HG03064 (cell line): ENCODE results near the gene PCSK6.

Source experiments
- ATAC-seq: cut with Tn5 transposase; IDR thresholded peaks from one replicate; pipeline ENCODE4 v1.9.1; 2021; ENCODE audit warnings: low read depth; ENCODE audit not compliant: unreplicated experiment

Gene PCSK6

GRCh38 chr15:101523560-101523940, 34.0 kb upstream of the PCSK6 start:
- ATAC-seq: no peak

- ATAC-seq: no peak
Measured at GRCh38 chr15:101522621-101523559, 33.4 kb upstream of the PCSK6 start.

GRCh38 chr15:101522091-101522490, 32.6 kb upstream of the PCSK6 start:
- no peak for ATAC-seq

GRCh38 chr15:101521591-101521990, 32.1 kb upstream of the PCSK6 start:
- ATAC-seq: no peak

DNA sequence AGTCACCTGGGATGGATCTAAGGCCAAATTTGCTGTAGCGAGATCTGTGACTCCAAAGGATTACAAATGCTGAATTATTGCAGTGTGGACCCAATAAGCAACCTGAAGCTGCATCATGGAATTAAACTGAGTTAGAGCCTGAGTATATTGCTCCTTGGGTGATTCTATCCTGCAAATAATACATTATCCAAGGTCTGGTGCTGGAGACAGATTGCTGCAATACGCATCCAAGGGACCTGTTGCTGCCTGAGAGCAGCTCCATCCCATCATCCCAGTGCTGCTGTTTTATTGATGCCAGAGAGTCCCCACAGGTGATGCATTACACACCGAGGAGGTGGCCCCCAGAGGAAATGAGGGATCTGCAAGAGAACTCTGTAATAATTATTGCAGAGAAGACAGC, 31.6 kb upstream of the PCSK6 start:
- ATAC-seq: no peak

- ATAC-seq: no peak
Measured at GRCh38 chr15:101520395-101520794, 30.9 kb upstream of the PCSK6 start.

- no peak for ATAC-seq
Measured at GRCh38 chr15:101517504-101517903, 28.0 kb upstream of the PCSK6 start.

- no peak for ATAC-seq
Measured at GRCh38 chr15:101514318-101514717, 24.8 kb upstream of the PCSK6 start.

DNA sequence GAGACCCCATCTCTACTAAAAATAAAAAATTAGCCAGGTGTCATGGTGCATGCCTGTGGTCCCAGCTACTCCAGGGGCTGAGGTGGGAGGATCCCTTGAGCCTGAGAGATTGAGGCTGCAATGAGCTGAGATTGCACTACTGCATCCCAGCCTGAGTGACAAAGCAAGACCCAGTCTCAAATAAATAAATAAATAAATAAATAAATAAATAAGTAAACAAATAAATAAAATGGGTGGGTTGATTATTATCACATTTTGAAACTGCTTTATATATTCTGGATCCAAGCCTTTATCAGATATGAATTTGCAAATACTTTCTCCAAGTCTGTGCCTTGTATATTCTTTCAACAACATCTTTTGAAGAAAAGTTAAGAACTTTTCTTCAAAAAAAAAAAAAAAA, 22.2 kb upstream of the PCSK6 start:
- ATAC-seq: no peak

- ATAC-seq: no peak
Measured at GRCh38 chr15:101510212-101511197, 21.0 kb upstream of the PCSK6 start.

DNA sequence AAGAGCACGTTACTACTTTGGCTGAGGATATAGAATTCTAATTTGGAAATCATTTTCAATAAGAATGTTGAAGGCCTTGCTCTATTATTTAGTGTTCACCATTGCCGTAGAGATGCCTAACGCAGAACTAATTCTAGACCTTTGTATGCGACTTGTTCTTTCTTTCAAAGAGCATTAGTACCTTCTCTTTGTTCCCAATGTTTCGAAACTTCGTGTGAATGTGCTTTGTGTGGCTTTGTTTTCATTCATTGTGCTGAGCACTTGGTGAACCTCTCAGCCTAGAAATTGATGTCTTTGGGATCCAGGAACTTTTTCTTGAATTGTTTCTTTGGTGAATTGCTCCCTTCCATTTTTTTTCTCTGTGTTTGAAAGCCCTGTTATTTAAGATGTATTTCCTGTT, 19.8 kb upstream of the PCSK6 start:
- ATAC-seq: no peak

DNA sequence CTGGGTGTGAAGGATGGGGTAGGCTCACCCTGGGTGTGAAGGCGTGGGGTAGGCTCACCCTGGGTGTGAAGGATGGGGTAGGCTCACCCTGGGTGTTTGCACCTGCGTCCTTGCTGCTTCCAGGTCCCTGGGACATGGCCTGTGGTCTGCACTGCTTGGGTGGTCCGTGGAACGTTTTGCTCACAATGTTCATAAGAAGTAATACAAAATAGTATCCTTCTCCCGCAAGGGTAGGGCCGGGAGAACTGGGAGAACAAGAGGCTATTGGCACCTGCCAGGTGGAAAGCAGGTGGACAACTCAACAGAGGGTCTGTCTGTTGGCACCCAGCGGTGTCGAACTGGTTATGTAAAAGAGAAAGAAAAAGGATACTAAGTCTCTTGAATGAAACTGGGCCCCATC, 17.0 kb upstream of the PCSK6 start:
- no peak for ATAC-seq

GRCh38 chr15:101505610-101506337, 16.3 kb upstream of the PCSK6 start:
- no peak for ATAC-seq

DNA sequence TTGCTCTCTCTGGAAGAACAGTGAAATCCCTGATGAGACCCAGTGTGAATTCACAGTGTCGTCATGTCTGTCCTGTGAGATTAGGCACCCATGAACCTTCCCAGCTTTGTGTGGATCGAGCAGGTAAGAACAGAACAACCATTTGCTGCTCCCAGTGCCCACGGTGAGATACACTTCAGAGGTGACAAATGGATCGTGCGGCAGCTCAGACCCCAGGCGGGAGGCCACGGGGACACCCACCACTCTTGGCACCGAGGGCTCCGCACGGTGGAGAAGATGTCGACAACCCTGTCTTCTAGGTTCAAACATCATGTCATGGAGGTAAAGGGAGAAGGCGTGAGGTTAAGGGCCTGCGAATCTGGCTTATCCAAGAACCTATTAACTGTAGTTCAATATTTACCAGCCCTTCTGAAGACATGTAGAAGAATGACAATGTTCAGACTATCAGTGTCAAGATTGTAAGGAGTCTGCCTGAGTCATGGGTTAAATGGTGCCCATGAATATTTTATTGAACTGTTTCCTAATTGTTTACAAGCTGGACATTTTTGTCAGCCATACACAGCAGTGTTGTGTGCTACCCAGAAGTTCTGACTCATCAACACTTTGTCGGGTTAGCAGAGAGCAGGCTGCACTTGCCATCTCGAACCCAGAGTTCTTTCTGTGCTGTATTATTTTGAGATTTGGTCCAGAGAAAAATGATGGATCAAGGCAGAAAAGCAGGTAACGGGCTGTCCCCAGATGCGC, 15.5 kb upstream of the PCSK6 start:
- ATAC-seq: no peak

DNA sequence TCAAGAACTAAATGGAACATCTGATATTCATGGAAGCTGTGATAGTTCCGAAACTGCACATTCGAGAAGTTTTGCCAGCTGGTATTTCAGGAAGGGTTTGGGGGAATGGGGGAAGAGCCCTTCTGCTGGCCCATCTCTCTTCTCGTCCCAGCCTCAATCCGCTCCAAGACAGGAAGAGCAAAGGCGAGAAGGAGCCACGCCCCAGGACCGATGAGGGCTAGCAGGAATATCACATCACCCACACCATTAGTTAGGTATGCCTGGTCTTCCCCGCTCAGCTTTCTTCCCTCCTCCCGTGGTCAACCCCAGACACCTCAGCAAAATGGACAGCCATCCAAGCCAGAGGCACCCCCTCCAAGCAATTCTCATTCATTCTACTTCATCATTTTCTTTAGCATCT, 14.9 kb upstream of the PCSK6 start:
- ATAC-seq: no peak

DNA sequence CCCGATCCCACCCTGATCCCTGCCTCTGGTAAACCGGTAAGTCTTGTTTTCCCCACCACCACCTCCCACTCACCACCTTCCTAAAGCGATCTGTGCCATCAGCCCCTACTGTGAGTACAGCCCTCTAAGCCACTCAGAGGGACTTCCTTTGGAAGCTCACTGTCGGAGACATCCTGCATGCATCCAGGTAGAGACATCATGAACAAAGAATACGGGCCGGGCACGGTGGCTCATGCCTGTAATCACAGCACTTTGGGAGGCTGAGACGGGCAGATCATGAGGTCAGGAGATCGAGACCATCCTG, 13.7 kb upstream of the PCSK6 start:
- no peak for ATAC-seq

DNA sequence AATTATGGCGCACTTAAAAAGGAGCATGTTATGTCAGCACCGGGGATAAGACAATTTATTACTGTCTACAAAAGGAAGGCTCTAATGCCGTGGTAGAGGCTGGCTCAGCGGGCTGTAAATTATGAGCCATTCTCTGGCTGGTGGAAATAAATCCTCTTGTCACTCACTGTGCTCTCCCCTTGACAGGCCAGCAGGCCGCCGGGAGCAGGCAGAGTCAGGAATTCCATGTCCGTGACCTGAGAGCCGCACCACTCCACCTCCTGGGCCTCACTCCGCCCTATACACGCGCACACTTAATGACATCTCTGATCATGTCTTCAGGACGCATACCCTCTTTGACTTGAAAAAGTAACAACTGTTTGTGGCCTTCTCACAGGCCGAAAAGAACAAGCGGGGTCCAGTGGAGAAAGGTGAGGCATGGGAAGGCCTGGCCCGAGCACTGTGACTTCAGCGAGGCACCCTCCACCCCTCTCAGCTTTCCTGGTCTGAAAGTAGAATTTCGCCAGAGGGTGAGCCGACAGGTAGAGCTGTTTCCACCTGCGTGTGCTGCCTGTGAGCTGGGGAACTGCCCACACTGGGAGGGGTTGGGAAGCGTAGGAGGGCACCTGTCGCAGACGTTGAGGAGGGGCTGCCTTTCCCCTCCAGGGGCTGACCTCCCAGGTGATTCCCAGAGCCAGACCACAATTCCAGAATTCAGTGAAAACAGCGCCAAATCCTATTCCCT, 13.2 kb upstream of the PCSK6 start:
- ATAC-seq: no peak

DNA sequence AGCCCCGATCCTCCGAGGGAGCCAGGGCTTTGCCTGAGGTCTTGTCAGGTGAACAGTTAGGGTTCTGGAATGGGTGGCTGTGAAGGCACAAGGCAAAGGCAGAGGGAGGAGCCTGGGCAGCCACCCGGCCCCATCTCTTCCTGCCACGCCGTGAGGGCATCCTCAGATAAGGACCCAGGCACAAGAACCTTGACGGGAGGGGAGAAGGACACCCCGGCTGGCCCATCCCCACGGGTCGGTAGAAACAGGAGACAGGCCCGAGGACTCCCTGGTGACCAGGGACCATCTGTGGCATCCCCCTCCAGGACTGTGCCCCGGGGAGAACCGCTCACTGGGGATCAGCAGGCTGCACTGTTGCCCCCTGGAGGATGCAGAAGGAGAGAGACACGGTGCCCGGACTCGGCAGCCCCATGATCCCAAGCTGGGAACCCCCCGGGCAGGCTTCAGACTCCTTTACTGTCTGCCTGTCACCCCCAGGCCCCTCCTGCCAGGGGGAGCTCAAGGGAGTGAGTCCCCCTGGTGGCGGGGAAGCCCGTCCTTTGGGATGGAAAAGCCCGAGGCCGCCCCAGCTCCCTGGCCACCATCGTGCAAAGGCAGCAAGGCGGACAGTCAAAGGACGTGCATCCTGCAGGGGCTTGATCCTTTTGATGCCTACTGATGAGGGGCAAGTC, 12.3 kb upstream of the PCSK6 start:
- no peak for ATAC-seq
